Urothelium cell line (cell line): ENCODE measurements around the gene PRKD1.

Experiments used
- DNase-seq: peaks from one replicate; pipeline ENCODE4 v3.0.0; 2011; ENCODE audit warnings: low spot score, mixed read lengths
- FAIRE-seq: peaks from 2 replicates; lab custom pipeline; 2011; peaks lifted over from hg19 to GRCh38; lab: Jason Lieb, UNC

Gene PRKD1

DNA sequence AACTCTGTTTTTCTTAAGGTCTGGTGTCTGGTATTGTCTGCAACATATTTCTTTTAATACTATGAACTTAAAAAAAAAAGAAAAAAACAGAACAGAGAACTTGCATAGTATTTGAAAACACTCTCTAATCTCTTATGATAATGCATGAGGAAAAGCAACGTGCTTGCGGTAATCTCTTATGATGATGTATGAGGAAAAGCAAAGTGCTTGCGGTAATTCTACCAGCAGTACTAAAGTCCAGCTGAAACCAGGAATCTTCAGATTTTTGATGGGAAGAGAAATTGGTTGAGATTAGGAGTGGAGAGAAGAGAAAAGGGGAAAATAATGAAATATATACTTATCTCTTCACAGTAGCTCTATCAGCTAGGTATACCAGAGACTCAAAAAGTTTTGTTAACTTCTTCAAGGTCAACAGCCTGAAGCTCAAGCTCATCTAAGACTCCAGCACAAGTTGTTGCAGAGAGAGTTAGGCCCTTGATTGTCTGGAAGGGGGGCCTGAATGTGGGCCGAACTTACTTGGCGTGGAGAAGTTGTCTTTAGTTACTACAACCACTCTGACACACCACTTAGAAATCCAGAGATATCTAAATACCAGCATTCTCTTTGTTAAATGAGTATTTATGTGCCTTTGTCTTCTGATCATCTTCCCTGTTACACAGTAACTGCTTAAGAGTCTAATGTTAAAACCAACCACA is 240.4 kb downstream of the PRKD1 start:
- DNase-seq (no peak), FAIRE-seq (no peak)

DNA sequence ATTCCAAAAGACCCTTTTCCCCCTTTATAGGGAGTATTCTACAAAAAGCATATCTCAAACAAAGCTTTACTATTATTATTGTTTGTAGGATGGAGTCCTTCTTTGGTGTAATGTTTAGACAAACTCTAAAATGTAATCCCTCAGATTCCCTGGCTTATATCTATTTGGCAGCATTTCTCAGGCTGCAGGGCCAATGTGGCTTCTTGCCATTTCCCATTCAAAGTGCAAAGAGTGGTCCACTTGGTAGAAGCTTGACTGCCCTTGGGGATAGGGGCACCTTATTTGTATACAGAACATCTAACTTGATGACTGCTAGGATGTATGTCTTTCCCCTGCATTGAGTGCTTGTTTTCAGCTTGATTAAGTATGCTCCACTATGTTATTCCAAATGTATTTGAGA is 242.7 kb downstream of the PRKD1 start:
- no peak for DNase-seq
- FAIRE-seq, result no peak

DNA sequence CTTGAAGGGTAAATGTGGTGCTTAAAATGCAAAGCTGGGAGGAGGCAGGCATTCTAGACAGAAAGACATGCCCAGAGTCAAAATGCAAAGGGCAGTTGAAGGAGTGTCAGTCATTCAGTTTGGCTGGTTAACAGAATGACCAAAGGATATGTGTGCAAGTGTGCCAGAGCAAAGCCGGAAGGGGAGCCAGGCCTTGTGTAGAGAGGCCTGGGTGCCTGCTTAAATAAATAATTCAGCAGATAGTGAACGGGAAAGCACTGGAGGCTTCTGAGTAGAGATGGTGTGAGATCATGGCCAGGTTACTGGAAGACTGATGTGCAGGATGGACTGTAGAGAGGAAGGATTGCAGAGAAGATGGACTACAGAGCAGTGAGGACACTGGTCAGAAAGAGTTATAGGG is 244.9 kb downstream of the PRKD1 start:
- DNase-seq (no peak), FAIRE-seq (no peak)

DNA sequence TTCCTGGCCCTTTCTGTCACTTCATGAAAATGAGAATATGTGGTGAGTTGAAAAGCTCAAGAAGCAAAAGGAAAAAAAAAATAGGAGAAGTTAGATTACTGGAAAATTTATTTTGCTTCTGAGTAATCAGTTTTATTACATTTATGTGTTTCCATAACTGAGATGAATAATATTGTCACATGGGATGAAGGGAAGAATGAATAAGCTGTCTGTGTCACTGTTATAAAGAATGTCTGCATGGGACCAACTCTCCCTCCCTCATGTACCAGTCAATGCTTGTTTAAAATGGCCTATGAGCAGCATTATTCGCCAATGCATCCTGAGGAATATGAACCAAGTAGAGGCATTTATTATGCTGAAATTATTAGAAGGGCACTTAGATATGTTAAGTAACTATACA is 246.3 kb downstream of the PRKD1 start:
- FAIRE-seq (no peak), DNase-seq (no peak)

DNA sequence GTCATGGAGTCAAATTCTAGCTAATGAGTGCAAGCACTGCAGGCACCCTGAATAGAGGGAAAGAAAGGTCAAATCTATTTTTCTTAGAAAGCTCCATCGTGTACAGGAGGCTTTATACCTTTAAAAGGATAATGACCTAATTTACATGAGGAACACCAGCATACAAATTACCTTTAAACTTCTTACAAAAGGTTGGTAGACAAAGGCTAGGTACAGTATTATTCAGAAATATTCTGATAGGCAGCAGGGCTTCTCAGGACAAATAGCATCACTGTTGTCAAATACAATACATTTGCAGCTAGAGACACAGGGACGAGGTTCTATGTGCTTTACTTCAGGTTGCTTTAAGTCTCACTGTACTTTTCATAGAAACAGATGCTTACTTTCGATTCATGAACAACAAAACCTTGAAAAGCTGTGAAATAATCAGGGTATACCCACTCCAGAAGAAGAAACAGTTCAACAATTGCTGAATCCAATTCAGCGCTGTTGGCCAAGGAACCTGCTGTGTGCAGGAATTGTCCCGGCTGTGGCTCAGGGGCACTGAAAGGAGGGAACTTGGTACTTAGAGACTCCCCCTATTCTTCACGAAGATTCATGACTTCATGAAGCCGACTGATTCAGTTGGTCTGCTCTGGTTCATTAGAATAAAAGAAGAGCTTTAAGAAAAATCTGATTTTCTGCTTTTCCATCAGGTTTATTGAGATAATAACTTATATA is 252.9 kb downstream of the PRKD1 start:
- FAIRE-seq, result no peak
- DNase-seq, result no peak

DNA sequence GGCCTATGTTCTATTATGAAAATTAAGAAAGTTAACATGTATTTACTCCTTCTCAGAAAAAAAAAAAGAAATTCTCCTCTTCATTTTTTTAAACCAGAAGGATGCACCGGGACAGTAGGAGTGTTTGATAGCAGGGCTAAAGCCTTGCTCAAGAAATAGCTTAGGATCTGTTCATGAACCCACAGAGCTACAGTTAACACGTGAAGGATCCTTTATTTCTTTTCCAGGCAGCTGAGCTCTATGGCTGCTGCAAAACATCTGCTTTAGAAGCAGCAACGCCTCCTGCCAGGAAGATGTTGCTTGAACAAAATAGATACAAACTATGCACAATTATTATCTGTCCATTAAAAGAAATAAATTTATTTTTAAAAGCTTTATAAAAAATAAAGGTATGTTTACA is 254.8 kb downstream of the PRKD1 start:
- FAIRE-seq (no peak), DNase-seq (no peak)

DNA sequence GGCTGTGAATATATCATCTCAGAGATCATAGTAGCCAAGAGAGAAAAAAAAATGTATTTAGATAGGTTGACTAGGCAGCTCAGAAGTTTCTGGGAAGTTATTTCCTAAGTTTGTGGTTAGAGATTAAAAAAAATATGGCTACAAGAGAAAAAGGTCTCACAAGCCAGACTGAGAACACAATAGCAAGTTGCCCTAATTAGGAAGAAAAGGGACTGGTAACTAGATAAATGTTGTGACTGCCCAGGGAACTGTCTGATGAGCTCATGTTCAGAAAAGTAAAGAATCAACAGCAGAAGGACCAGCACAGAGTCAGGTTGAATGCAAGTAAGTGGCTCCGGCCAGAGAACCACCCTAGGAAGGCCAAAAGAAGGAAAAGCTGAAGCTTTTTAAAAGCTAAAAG is 256.6 kb downstream of the PRKD1 start:
- DNase-seq (no peak), FAIRE-seq (no peak)

DNA sequence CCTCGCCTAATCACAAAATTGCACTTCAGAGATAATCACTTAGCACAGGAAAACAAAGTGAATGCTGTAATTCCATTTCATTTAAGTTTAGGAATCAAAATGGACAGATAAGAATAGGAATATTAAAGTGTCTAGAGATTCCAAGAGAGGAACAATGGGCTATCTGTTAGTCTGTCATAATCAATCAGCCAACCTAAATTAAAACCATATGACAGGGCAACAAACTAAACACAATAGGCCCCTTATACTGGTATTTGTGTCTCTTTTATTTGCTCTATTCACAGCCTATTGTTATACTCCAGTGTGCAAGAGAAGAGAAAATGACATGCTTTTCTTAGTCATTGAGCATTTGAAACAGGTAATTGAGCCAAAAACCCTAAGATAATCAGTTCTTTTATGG is 259.4 kb downstream of the PRKD1 start:
- FAIRE-seq, result no peak

DNA sequence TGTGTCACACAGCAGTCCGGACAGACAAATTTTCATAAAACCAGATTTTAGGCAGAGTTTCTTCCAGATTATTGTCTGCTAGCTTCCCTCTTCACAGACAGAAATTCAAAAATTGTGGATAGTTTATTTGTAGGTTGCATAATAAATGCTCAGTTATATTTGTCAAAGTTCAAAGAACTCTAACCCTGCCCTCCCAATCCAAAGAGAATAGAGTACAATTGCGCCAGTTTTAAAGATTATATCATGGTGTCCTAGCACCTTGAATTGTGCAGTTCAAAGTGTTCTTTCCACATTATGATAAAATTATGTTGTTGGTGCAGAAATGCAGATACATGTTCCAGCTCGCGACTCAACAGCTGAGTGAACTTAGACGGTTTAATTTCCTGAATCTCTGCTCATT is 263.1 kb downstream of the PRKD1 start:
- DNase-seq, result no peak
- FAIRE-seq, result no peak

More for the DNA sequence above, 259.4 kb downstream of the PRKD1 start:
- no peak for DNase-seq

DNA sequence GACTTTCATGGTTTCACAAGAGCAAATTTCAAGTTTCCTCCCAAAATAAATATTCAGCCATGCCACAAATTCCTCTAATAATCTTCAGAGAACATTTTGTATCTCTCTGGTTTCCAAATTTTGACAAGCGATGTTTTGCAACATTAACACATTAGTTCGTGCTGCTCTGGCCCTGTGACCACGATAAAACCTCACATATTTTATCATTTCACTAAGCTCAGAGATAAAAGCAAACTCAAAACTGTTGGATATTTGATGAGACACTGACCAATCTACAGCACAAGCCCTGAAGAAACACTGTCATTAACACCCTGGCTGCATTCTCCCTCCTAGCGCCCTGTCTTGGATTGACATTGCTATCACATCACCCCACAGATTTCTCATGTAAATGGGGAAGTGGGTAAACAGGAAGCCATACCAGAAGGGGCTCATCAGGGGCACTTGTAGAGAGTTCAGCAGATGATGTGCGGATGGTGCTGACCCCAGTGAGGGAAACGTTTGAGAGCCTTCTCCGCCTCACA is 264.3 kb downstream of the PRKD1 start:
- DNase-seq, result no peak
- FAIRE-seq, result no peak

DNA sequence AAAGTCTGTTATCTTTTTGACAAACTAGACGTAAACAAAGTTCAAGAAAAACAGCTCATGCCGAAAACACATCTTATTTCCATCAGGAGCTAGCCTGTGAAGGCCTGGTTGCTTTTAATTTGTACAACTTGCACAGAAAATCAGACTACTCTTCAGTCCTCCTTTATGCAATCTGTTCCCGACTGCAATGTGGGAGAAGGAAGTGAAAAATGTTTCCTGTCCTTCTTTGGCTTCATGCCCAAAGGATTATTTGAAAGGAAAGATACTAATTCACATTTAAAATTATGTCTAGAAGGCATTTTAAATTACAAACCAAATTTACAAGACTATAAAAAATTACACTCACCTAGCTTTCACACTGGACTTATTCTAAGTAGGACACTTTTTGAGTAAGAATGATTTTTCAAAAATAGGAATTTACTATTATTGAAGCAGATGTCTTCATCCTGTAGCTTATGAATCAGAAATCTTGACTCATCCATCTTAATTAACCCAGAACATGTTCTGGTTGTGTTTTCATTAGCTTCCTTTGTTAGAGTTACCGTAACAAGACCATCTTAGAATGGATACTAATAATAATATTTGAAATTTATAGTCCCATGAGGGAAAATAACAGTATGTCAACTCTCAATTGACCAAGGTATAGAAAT is 272.6 kb downstream of the PRKD1 start:
- DNase-seq (no peak), FAIRE-seq (no peak)

DNA sequence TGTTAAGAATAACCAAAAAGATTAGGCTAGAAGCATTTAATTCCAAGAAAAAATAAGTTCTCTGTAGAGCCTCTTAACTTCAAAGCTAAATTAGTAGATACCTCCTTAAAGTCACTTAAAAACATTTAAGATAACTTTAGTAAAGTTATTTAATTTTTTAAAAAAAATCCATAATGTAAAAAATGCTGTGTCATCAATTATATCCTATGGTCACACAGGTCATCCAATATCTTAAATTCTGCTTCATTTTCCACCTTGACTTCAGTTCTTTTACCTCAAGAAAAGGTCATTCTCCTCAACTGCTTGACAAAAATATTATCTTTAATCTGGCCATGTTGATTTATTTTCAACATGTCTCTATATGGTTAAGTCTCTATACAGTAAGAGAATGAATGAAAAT is 274.3 kb downstream of the PRKD1 start:
- DNase-seq (no peak), FAIRE-seq (no peak)

DNA sequence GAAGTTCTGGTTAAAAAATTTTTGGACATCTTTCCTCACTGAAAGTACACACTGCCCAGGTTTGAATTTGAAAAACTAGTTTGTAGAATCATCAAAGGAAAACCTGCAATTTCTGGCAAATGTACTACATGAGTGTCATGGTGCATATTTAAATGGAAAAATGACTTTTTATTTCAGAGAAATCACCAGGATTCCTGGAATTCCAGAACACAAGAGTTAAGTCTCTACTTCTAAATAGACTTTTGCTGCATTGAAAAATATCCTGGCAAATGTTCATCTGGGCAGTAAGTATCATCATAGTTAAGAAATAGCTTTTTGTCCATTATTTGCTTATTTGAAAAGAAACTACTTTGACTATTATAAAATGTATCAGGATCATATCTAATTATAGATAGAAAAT is 275.1 kb downstream of the PRKD1 start:
- DNase-seq (no peak), FAIRE-seq (no peak)

DNA sequence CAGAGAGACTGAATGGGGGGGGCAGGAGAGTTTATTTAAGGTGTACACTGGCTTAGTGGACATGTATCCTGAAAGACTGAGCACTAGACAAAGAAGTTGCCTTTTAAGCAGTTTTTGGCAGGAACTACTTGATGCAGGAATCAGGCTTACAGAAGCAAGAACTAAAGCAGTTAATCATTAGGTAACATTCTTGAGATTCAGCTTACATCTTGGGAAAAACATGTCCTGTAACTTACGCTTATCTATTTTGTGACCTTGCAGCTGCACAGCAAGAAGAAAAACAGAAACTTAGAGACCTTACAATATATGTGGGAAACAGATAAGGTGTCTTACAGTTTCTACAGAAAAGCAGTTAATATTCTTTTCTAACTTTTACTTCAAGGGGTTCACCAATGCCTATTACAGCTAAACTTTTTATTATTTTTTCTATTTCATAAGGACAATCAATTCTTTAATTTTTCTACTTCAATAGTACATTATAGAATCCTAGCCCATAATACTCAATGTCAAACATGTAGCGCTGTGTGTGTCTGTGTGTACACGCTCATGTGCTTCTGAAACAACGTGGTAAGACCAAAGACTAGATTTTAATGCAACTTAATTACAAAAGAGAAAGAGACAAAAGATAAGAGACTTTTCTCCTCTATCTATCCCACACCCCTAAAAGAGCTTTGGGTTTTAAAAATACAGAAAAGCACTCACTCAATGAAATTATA is 276.9 kb downstream of the PRKD1 start:
- FAIRE-seq (no peak), DNase-seq (no peak)

DNA sequence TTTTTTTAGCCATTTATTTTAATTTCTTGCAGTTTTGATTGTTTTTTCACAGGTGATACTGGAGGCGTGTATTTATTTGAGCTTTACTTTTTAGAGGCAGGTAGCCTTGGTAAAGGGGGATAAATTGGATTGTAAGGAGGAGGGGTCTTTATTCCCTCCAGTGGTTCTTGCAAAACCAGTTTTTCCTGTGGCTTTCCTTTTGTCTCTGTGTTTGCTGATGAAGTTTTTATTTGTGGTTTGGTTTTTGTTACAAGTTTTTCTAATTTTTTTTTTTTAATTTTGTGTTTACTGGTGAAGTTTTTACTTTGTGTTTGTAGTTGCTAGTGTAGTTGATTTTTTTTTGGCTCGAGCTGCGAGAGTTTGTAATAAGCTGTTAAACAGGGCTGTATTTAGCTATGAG is 278.5 kb downstream of the PRKD1 start:
- no peak for FAIRE-seq

DNA sequence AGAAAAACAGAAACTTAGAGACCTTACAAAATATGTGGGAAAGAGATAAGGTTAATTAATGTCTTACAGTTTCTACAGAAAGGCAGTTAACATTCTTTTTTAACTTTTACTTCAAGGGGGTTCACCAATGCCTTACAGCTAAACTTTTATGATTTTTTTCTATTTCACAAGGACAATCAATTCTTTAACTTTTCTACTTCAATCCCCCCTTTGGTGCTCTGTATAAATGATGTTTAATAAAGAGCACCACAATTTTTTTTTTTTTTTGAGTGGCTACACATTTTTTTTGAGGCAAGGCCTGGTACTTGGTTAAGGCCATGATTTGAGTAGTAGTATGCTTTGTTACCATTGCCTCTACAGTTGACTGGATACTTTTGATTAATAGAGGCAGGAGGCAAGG is 279.6 kb downstream of the PRKD1 start:
- DNase-seq (no peak), FAIRE-seq (no peak)

More for the DNA sequence above, 278.5 kb downstream of the PRKD1 start:
- DNase-seq, result no peak

DNA sequence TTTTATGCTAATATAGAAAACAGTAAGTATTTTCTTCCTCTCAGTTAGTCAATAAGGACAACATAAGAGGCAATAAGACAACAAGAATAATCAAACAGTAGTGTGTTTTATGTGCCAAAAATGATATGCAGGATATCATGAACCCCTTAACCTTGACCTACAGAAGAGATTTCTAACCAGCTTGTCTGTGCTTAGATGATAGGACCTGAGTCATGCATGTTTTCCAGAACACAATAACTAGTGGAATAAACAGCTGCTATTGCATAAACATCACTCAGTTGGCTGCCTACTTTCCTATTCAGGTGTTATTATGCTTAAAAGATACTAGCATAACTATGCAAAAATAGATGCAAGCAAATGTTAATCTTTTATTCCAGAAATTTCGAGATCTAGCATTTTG is 282.5 kb downstream of the PRKD1 start:
- no peak for FAIRE-seq

DNA sequence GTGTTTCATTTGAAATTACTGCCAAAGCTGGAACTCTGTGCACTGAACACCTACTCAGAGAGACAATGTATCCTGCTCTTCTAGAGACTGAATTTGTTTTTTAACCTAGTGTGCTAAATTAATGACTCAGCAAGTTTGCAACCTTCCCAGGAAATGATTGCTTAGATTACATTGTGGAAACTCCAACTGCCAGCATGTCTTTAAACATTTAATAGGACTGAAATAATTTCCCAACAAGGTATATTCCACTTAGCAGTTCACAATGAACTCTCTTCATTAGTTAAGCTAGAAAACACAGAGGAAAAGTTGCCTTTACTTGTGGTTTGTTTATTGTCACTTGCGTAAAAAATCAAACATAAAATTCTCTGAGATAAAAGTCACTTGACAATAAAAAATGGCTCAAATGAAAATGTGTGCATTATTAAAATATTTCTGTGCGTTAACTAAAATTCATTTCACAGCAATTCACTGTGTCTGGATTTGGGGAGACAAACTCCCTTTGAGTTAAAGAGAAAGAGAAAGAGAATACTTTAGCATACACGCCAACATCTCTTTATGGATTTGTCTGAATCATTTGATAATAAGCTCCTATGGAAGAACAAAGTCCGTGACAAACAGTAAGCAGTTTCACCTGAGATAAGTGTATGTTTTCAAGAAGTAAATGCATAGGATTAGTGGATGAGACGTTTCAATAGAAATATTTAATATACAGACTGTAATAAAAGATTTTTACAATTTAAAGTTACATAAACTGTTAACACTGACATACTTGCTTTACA is 284.0 kb downstream of the PRKD1 start:
- DNase-seq, result no peak
- FAIRE-seq, result no peak

More for the DNA sequence above, 282.5 kb downstream of the PRKD1 start:
- DNase-seq, result no peak

DNA sequence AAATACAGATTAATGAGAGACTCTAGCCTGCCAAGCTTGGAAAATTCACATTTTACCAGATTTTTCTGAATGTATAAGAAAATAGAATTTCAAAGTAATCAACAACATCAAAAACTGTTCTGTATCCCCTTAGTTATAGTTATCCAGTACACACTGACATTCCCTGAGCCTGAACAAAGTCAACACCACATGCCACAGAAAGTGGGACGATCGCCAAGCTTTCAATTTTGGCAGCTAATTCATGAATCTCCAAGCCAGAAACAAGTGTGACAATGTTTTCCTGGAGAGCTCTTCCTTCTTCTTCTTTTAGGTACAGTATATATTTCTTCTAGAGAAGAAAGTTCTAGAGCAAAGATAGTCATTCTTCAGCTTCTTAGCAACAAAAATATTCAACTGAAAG is 290.2 kb downstream of the PRKD1 start:
- DNase-seq, result peak; percentile 17
- FAIRE-seq, result no peak

DNA sequence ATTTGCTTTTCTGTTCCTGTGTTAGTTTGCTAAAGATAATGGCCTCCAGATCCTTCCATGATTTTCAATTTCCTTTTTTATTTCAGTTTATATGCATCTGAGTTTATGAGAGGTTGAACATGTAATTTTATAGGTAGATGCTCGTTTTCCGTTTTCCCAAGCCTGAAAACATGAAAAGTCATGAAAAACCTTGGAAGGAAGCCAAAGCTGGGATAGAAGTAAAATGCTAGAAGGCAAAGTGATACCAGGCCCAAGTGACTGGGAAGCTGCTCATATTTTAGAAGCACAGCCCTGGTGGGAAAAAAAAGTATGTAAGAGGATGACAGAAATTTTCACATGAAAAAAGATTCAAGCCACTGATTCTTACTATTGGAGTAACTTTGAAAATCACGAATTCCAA is 290.8 kb downstream of the PRKD1 start:
- DNase-seq (no peak), FAIRE-seq (no peak)
